Stimulated activated CD4-positive, alpha-beta T cell treated with anti-CD3 and anti-CD28 coated beads, Interleukin-2, amount 100 ng/mL, for 4 hours (primary cell): ENCODE results near the gene MUL1.
"Not testable (repeated sequence)": the region's sequence is repeated elsewhere in the genome, so short reads cannot be mapped to it uniquely, and the experiment has no call there.

Experiments
- DNase-seq: peaks from one replicate; pipeline ENCODE4 v3.0.0-alpha.2; 2020; ENCODE audit warnings: low read depth

Gene MUL1

GRCh38 chr1:20507564-20508410 lies at the start of gene MUL1:
MUL1 (minus strand) TSS chr1:20508151; CDS start chr1:20508024, 127 bp downstream.
- DNase-seq, result peak; percentile 88

- no peak for DNase-seq
Observed at GRCh38 chr1:20555758-20556120, 47.8 kb upstream of the MUL1 start.

- no peak for DNase-seq
Observed at GRCh38 chr1:20555025-20555757, 47.2 kb upstream of the MUL1 start.

GRCh38 chr1:20552728-20553445 lies 44.9 kb upstream of the MUL1 start:
- DNase-seq, result no peak

GRCh38 chr1:20551945-20552727 lies 44.2 kb upstream of the MUL1 start, which contains the start of gene FAM43B:
FAM43B (plus strand) TSS chr1:20552573; CDS start chr1:20552974, 401 bp downstream.
- DNase-seq, result no peak

GRCh38 chr1:20551161-20551560 lies 43.2 kb upstream of the MUL1 start:
- DNase-seq, result no peak

GRCh38 chr1:20546637-20547036 lies 38.7 kb upstream of the MUL1 start:
- no peak for DNase-seq

GRCh38 chr1:20540281-20540680 lies 32.3 kb upstream of the MUL1 start:
- no peak for DNase-seq

GRCh38 chr1:20538760-20539551 lies 31.0 kb upstream of the MUL1 start:
- no peak for DNase-seq

- no peak for DNase-seq
Observed at GRCh38 chr1:20538227-20538626, 30.3 kb upstream of the MUL1 start.

GRCh38 chr1:20534659-20535417 lies 26.9 kb upstream of the MUL1 start:
- DNase-seq, result no peak

- no peak for DNase-seq
Observed at GRCh38 chr1:20533635-20534034, 25.7 kb upstream of the MUL1 start.

GRCh38 chr1:20530901-20531300 lies 22.9 kb upstream of the MUL1 start:
- DNase-seq, result no peak

GRCh38 chr1:20530306-20530705 lies 22.4 kb upstream of the MUL1 start:
- no peak for DNase-seq

- no peak for DNase-seq
Observed at GRCh38 chr1:20528221-20528620, 20.3 kb upstream of the MUL1 start.

- DNase-seq, result no peak
Observed at GRCh38 chr1:20526267-20526666, 18.3 kb upstream of the MUL1 start.

- DNase-seq, result peak; percentile 41
Observed at GRCh38 chr1:20521960-20522861, 14.3 kb upstream of the MUL1 start.

GRCh38 chr1:20519609-20520262 lies 11.8 kb upstream of the MUL1 start:
- not testable (repeated sequence) for DNase-seq
